GM12878 (cell line): ENCODE data around the gene RBKS.

ENCODE experiments used
- EZH2 ChIP-seq: IDR thresholded peaks from 2 replicates; pipeline ENCODE4 v1.6.1; 2012; ENCODE audit warnings: low read depth, mild to moderate bottlenecking, control low read depth, inconsistent platforms, low read length, borderline replicate concordance; ENCODE audit not compliant: control insufficient read depth
- JUND ChIP-seq: IDR thresholded peaks from 2 replicates; pipeline ENCODE4 v1.6.1; 2012; ENCODE audit warnings: low read depth, mild to moderate bottlenecking, low read length, improper control_type of control experiment, moderate library complexity
- NFIC ChIP-seq: IDR thresholded peaks from 2 replicates; pipeline ENCODE4 v1.6.1; 2012; ENCODE audit warnings: low read depth, mild to moderate bottlenecking, inconsistent platforms, low read length, moderate library complexity
- NFXL1 ChIP-seq: fragments of 450-650 bp; IDR thresholded peaks from 2 replicates; pipeline ENCODE4 v1.6.1; 2017; ENCODE audit warnings: antibody characterized with exemption, mild to moderate bottlenecking, borderline replicate concordance
- RAD21 ChIP-seq: IDR thresholded peaks from 2 replicates; pipeline ENCODE4 v1.6.1; 2011; ENCODE audit warnings: mild to moderate bottlenecking, low read depth, low read length, moderate library complexity; ENCODE audit not compliant: insufficient read depth
- SIN3A ChIP-seq: IDR thresholded peaks from 2 replicates; pipeline ENCODE4 v1.6.1; 2012; ENCODE audit warnings: low read depth, low read length, improper control_type of control experiment
- SUZ12 ChIP-seq: fragments of 200-600 bp; sonication (generic); IDR thresholded peaks from one replicate; pipeline ENCODE4 v1.6.1; 2018; ENCODE audit warnings: antibody characterized with exemption, mild to moderate bottlenecking; ENCODE audit not compliant: unreplicated experiment

DNA sequence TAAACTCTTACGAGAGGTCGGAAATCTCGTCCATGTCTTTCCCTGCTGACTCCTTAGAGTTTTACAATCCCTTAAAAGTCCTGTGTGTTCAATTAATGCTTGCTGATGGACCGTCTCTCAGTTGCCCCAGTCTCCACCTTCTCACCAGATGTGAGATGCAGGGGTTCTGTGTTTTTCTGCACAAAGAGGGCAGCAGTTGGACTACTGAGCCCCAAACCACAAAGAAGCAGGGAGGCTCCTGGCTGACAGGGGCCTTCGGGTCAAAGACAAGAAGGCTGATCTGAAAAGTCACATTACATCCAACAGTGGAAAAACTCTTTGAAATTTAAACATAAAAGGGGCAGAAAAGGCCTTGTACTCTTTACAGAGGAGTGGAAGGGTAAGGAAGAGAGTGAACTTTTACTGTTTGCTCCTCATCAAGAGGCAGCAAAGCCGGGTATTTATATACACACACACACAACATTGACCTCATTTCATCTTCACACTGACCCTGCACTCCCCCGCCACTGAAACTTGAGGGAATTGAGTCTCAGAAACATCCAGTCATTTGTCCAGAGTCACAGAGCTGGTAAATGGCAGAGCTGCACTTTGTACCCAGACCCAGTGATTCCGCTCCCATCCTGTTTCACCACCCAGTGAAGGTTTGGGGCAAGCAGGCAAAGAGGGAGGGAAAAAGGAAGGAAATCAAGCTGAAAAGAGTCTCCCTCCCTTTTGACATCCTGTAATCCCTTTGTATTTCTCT, 94.9 kb downstream of the RBKS start:
- no peak for TF ChIP-seq SIN3A
- TF ChIP-seq JUND: no peak
- no peak for TF ChIP-seq NFIC
- no peak for TF ChIP-seq EZH2
- TF ChIP-seq NFXL1: no peak
- TF ChIP-seq RAD21: no peak
- TF ChIP-seq SUZ12: no peak
